Measurements from ENCODE around the gene WDR13. TPM values are rescaled to one million over a fixed set of nuclear protein-coding genes. Genes with fewer than 3 reads are reported as not detected.
"Not testable (repeated sequence)": the region's sequence is repeated elsewhere in the genome, so short reads cannot be mapped to it uniquely, and the experiment has no call there.

WDR13 gene
- total RNA-seq (45.8 TPM), polyA plus RNA-seq (10 to 100 TPM; 33.4 to 53.7 (median 46.0) TPM)

DNA sequence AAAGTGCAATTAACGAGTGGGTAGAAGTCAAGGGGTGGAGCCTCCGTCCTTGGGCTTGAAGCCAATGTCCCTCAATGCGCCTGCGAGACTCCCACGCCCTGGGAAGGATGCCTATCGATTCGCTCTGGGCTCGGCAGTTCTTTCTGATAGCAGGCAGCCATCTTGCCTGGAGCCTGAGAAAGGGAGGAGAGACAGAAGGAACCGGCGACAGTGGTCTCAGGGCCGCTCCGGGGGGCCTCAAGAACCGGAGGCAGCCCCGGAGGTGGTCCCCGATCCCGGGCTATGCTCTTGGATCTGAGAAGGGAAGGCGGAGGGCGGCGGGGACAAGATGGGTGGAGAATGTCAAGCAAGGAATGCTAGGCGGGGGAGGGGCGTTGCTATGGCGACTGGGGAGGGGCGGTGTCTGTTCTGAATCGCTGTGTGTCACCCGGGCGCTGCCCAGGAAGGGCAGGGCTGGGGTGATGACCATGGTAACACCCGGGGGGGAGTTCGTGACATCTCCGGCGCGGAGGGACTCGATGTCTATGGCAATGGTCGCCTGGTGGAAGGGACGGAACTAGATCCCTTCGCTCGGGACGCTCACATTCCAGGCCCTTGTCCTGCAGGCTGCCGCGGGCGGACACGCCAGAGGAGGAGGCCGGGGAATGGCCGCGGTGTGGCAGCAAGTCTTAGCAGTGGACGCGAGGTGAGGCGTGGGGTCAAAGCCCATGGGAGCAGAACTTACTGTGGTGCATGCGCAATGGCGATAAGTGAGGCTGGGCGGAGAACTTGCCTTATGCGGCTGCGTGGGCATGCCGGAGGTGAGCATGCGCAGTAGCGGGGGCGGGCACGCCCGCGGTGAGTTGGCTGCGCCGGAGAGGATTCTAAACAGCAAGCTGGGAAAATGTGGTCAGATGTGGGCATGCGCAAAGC is at the start of gene WDR13:
TSS of gene WDR13 (plus strand) at position 140 of the 912 bp plus-strand sequence. CDS start at position 645, 505 bp downstream.
- Mint-ChIP-seq H3K36me3 (no peaks in the 10 kb centered on the region), H3K27me3 (no peaks in the 10 kb centered on the region), H3K4me3 (peak within 1 kb of the TSS; percentile 97 to 98 (median 97)), H3K27ac (peak within 1 kb of the TSS; percentile 100), H3K4me1 (peaks cover 0 to 16% (median 7%) of the 10 kb centered on the region in 4 donors), H3K9me3 (no peaks in the 10 kb centered on the region)
- peak; percentile 83 to 91 (median 89) for DNase-seq
- peak within 1 kb of the TSS; percentile 66 for H3K4me3 ChIP-seq (ENCODE audit: low read depth, low read length)
- no peaks in the 10 kb centered on the region for H3K4me1 ChIP-seq (ENCODE audit: control insufficient read depth, insufficient read depth, low read length, poor library complexity, severe bottlenecking)
- no peaks in the 10 kb centered on the region for H3K36me3 ChIP-seq (ENCODE audit: control insufficient read depth, insufficient read depth, low read length)
- peak within 1 kb of the TSS; percentile 97 for H3K27ac ChIP-seq (ENCODE audit: insufficient read depth, low read length, poor library complexity, severe bottlenecking)
- no peaks in the 10 kb centered on the region for H3K27me3 ChIP-seq (ENCODE audit: control insufficient read depth, insufficient read depth, low read length)
- ATAC-seq (ENCODE audit: low read depth in 2 of 2) = peak; percentile 84 to 87
- H3K9me3 ChIP-seq (ENCODE audit: control insufficient read depth in 2 of 2, low read length in 2 of 2) = no peaks in the 10 kb centered on the region

DNA sequence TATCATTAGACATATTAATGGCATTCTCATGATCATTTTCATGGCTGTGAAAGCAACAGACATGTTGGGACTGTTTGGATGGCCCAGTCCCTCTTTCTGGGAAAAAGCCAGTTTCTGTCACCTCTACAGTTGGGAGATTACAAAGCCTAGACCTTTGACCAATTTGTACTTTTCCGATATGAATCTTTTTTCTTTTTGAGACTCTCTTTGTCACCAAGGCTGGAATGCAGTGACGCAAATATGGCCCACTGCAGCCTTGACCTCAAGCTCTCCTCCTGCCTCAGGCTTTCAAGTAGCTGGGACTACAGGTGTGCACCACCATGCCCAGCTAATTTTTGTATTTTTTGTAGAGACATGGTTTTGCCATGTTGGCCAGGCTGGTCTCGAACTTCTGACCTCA is 48.4 kb upstream of the WDR13 start:
- Histone ChIP-seq H3K27ac (ENCODE audit: insufficient read depth, low read length, poor library complexity, severe bottlenecking) (no peak overlapping the region), H3K4me3 (ENCODE audit: low read depth, low read length) (no peak overlapping the region), H3K27me3 (ENCODE audit: control insufficient read depth, insufficient read depth, low read length) (no peaks in the 10 kb centered on the region), H3K36me3 (ENCODE audit: control insufficient read depth, insufficient read depth, low read length) (peaks cover 15% of the 10 kb centered on the region), H3K4me1 (ENCODE audit: control insufficient read depth, insufficient read depth, low read length, poor library complexity, severe bottlenecking) (no peaks in the 10 kb centered on the region), H3K9me3 (ENCODE audit: control insufficient read depth in 2 of 2, low read length in 2 of 2) (no peaks in the 10 kb centered on the region)
- no peaks in the 10 kb centered on the region for H3K27me3 Mint-ChIP-seq
- peaks cover 0 to 3% (median under 1%) of the 10 kb centered on the region in 4 donors for H3K4me1 Mint-ChIP-seq
- peaks cover 7% of the 10 kb centered on the region for H3K36me3 Mint-ChIP-seq
- H3K4me3 Mint-ChIP-seq = no peak overlapping the region
- ATAC-seq (ENCODE audit: low read depth in 2 of 2) (no peak), DNase-seq (no peak)
- H3K9me3 Mint-ChIP-seq = no peaks in the 10 kb centered on the region
- peak overlapping the region in 1 of 3 donors; percentile 60 for H3K27ac Mint-ChIP-seq

DNA sequence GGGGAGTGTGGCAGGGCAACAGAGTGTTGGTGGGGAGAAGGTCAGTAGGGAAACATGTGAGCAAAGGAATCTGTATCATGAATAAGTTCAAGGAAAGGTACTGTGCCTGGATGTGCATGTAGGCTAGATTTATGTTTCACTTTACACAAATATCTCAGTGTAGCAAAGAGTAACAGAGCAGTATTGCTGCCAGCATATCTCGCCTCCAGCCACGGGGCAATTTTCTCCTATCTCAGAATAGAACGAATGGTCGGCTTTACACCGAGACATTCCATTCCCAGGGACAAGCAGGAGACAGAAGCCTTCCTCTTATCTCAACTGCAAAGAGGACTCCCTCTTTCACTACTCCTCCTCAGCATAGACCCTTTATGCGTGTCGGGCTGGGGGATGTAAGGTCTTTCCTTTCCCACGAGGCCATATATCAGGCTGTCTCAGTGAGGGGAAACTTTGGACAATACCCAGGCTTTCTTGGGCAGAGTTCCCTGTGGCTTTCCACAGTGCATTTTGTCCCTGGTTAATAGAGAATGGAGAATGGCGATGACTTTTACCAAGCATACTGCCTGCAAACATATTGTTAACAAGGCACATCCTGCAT is 41.5 kb upstream of the WDR13 start:
- peaks cover 13% of the 10 kb centered on the region for H3K36me3 Mint-ChIP-seq
- DNase-seq; ATAC-seq (ENCODE audit: low read depth in 2 of 2); H3K27ac ChIP-seq (ENCODE audit: insufficient read depth, low read length, poor library complexity, severe bottlenecking); H3K4me1 Mint-ChIP-seq; H3K27ac Mint-ChIP-seq; H3K4me1 ChIP-seq (ENCODE audit: control insufficient read depth, insufficient read depth, low read length, poor library complexity, severe bottlenecking); H3K9me3 Mint-ChIP-seq; H3K4me3 Mint-ChIP-seq; H3K27me3 ChIP-seq (ENCODE audit: control insufficient read depth, insufficient read depth, low read length); H3K27me3 Mint-ChIP-seq; H3K9me3 ChIP-seq (ENCODE audit: control insufficient read depth in 2 of 2, low read length in 2 of 2); H3K4me3 ChIP-seq (ENCODE audit: low read depth, low read length): not testable (repeated sequence)
- peaks cover 26% of the 10 kb centered on the region for H3K36me3 ChIP-seq (ENCODE audit: control insufficient read depth, insufficient read depth, low read length)

DNA sequence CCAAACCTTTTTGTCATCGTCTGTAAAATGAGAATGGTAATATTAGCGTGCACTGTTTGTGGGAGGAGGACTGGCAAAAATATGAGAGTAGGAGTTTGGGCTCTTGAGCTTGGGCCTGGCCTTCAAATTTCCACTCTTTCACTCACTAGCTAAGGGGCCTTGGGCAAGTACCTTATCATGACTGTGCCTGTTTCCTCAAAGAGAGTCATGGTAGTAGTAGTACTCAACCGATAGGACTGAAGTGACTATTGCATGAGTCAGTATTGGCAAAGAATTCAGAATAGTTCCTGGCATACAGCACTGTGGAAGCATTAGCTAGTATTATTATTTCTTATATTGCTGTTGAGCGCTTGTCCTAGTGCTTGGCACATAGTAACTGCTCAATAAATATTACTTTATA is 39.0 kb upstream of the WDR13 start:
- peaks cover 13% of the 10 kb centered on the region for H3K36me3 Mint-ChIP-seq
- no peaks in the 10 kb centered on the region for H3K27me3 Mint-ChIP-seq
- H3K4me1 Mint-ChIP-seq = peaks cover 0 to 3% (median 0%) of the 10 kb centered on the region in 4 donors
- no peak for ATAC-seq (ENCODE audit: low read depth in 2 of 2)
- H3K4me3 Mint-ChIP-seq = no peak overlapping the region
- no peak overlapping the region for H3K4me3 ChIP-seq (ENCODE audit: low read depth, low read length)
- no peaks in the 10 kb centered on the region for H3K9me3 ChIP-seq (ENCODE audit: control insufficient read depth in 2 of 2, low read length in 2 of 2)
- DNase-seq = no peak
- peaks cover 26% of the 10 kb centered on the region for H3K36me3 ChIP-seq (ENCODE audit: control insufficient read depth, insufficient read depth, low read length)
- H3K27me3 ChIP-seq (ENCODE audit: control insufficient read depth, insufficient read depth, low read length) = no peaks in the 10 kb centered on the region
- no peaks in the 10 kb centered on the region for H3K9me3 Mint-ChIP-seq
- peaks cover 6% of the 10 kb centered on the region for H3K4me1 ChIP-seq (ENCODE audit: control insufficient read depth, insufficient read depth, low read length, poor library complexity, severe bottlenecking)
- H3K27ac Mint-ChIP-seq = no peak overlapping the region
- H3K27ac ChIP-seq (ENCODE audit: insufficient read depth, low read length, poor library complexity, severe bottlenecking) = no peak overlapping the region

DNA sequence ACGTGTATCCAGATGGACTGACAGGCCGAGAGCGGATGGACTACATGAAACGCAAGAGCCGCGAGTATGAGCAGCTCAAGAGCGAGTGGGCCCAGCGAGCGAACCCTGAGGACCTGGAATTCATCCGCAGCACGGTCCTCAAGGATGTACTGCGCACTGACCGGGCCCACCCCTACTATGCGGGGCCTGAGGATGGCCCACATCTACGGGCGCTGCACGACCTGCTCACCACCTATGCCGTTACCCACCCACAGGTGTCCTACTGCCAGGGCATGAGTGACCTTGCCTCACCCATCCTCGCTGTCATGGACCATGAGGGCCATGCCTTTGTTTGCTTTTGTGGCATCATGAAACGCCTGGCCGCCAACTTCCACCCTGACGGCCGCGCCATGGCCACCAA is 37.7 kb upstream of the WDR13 start:
- no peak for DNase-seq
- no peaks in the 10 kb centered on the region for H3K9me3 Mint-ChIP-seq
- peaks cover 15% of the 10 kb centered on the region for H3K36me3 Mint-ChIP-seq
- Histone ChIP-seq H3K4me3 (ENCODE audit: low read depth, low read length) (no peak overlapping the region), H3K27me3 (ENCODE audit: control insufficient read depth, insufficient read depth, low read length) (no peaks in the 10 kb centered on the region), H3K9me3 (ENCODE audit: control insufficient read depth in 2 of 2, low read length in 2 of 2) (no peaks in the 10 kb centered on the region), H3K27ac (ENCODE audit: insufficient read depth, low read length, poor library complexity, severe bottlenecking) (no peak overlapping the region), H3K4me1 (ENCODE audit: control insufficient read depth, insufficient read depth, low read length, poor library complexity, severe bottlenecking) (peaks cover 6% of the 10 kb centered on the region), H3K36me3 (ENCODE audit: control insufficient read depth, insufficient read depth, low read length) (peaks cover 26% of the 10 kb centered on the region)
- peaks cover 0 to 2% (median 0%) of the 10 kb centered on the region in 4 donors for H3K4me1 Mint-ChIP-seq
- no peak for ATAC-seq (ENCODE audit: low read depth in 2 of 2)
- no peak overlapping the region for H3K27ac Mint-ChIP-seq
- H3K27me3 Mint-ChIP-seq = no peaks in the 10 kb centered on the region
- H3K4me3 Mint-ChIP-seq = no peak overlapping the region

DNA sequence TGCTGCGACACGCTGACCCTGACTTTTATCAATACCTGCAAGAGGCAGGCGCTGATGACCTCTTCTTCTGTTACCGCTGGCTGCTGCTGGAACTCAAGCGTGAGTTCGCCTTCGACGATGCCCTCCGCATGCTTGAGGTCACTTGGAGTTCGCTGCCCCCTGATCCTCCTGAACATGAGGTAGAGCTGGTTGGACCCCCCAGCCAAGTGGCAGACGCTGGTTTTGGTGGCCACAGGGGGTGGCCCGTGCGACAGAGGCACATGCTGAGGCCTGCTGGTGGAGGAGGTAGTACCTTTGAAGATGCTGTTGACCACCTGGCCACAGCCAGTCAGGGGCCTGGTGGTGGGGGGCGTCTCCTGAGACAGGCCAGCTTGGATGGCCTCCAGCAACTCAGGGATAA is 37.2 kb upstream of the WDR13 start:
- no peak for ATAC-seq (ENCODE audit: low read depth in 2 of 2)
- Mint-ChIP-seq H3K27me3 (no peaks in the 10 kb centered on the region), H3K4me1 (no peaks in the 10 kb centered on the region)

DNA sequence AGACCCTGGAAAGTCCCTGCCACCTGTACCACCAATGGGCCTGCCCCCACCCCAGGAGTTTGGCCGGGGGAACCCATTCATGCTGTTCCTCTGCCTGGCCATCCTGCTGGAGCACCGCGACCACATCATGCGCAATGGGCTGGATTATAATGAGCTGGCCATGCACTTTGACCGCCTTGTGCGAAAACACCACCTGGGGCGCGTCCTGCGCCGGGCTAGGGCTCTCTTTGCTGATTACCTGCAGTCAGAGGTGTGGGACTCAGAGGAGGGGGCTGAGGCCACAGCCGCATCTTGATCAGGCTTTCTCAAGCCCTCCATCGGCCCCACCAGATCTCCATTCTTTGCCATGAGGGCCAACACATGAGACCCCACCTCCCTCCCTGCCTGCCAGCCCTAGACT is 36.6 kb upstream of the WDR13 start:
- H3K27me3 ChIP-seq (ENCODE audit: control insufficient read depth, insufficient read depth, low read length) = no peaks in the 10 kb centered on the region
- H3K27me3 Mint-ChIP-seq = no peaks in the 10 kb centered on the region
- H3K9me3 Mint-ChIP-seq = no peaks in the 10 kb centered on the region
- H3K4me3 ChIP-seq (ENCODE audit: low read depth, low read length) = no peak overlapping the region
- DNase-seq (no peak), ATAC-seq (ENCODE audit: low read depth in 2 of 2) (no peak)
- peaks cover 9% of the 10 kb centered on the region for H3K36me3 Mint-ChIP-seq
- H3K9me3 ChIP-seq (ENCODE audit: control insufficient read depth in 2 of 2, low read length in 2 of 2) = no peaks in the 10 kb centered on the region
- H3K4me3 Mint-ChIP-seq = peak overlapping the region in 2 of 4 donors; percentile 29 to 78
- H3K27ac ChIP-seq (ENCODE audit: insufficient read depth, low read length, poor library complexity, severe bottlenecking) = no peak overlapping the region
- H3K36me3 ChIP-seq (ENCODE audit: control insufficient read depth, insufficient read depth, low read length) = peaks cover 19% of the 10 kb centered on the region
- H3K4me1 Mint-ChIP-seq = no peaks in the 10 kb centered on the region
- no peak overlapping the region for H3K27ac Mint-ChIP-seq
- peaks cover 6% of the 10 kb centered on the region for H3K4me1 ChIP-seq (ENCODE audit: control insufficient read depth, insufficient read depth, low read length, poor library complexity, severe bottlenecking)

More for the DNA sequence above, 37.2 kb upstream of the WDR13 start:
- no peak overlapping the region for H3K4me3 ChIP-seq (ENCODE audit: low read depth, low read length)
- H3K36me3 Mint-ChIP-seq = peaks cover 12% of the 10 kb centered on the region
- H3K27ac Mint-ChIP-seq = no peak overlapping the region
- H3K9me3 ChIP-seq (ENCODE audit: control insufficient read depth in 2 of 2, low read length in 2 of 2) = no peaks in the 10 kb centered on the region
- H3K36me3 ChIP-seq (ENCODE audit: control insufficient read depth, insufficient read depth, low read length) = peaks cover 22% of the 10 kb centered on the region
- H3K4me3 Mint-ChIP-seq = no peak overlapping the region
- peaks cover 6% of the 10 kb centered on the region for H3K4me1 ChIP-seq (ENCODE audit: control insufficient read depth, insufficient read depth, low read length, poor library complexity, severe bottlenecking)
- no peaks in the 10 kb centered on the region for H3K27me3 ChIP-seq (ENCODE audit: control insufficient read depth, insufficient read depth, low read length)
- H3K9me3 Mint-ChIP-seq = no peaks in the 10 kb centered on the region
- no peak overlapping the region for H3K27ac ChIP-seq (ENCODE audit: insufficient read depth, low read length, poor library complexity, severe bottlenecking)
- no peak for DNase-seq

All from CD4-positive, CD25-positive, alpha-beta regulatory T cell (primary cell).